ENCODE measurements around the gene FRMD4B. TPM values are rescaled to one million over a fixed set of nuclear protein-coding genes. Genes with fewer than 3 reads are reported as not detected.
A peak's percentile ranks its signal among the peaks of the same experiment; 100 is the strongest.

FRMD4B gene
- total RNA-seq, 1 experiment from 2014 or later, result 0.90 TPM

DNA sequence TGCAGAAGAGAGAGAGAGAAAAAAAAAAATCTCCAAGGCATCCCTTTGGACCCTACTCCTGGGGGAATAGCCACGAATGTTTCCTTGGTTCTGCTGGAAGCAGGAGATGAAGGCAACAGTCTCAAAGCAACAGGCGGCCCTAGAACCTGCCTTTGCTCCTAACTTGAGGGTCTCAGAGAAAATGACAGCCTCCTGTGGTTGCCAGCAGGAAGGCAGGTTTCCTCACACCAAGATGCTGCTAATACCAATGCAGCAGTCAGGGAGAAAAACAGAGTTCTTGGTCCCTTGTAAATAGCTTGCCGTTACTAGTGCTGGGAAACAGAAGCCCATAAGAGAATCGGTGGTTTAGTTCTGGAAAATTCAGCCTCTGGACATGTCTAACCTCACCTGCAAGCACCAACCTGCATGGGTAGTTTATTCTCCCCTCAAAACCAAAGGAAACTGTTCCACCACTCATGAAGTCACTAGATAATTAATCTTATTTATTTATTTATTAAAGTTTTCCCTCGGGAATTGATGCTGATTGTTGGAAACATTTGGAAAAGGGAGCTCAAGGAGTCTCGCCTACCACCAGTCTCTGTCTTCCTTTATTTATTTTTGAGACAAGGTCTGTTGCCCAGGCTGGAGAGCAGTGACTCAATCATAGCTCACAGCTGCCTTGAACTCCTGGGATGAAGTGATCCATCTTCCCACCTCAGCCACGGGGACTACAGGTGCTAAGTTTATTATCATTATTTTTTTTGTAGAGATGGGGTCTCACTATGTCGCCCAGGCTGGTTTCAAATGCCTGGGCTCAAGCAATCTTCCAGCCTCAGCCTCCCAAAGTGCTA lies 883 bp upstream of the FRMD4B start:
- ATAC-seq (0 out of 2 replicates have a peak, but pooled peaks have one; percentile 42), DNase-seq (ENCODE audit: low read depth, low spot score) (no peak)
- Histone ChIP-seq H3K4me1 (ENCODE audit: control insufficient read depth, insufficient read depth, low read length) (no peaks in the 10 kb centered on the region), H3K9me3 (ENCODE audit: control insufficient read depth, insufficient read depth, low read depth, low read length) (no peaks in the 10 kb centered on the region), H3K4me3 (ENCODE audit: low read depth in 2 of 2, low read length in 2 of 2) (peak overlapping the region; percentile 36 to 38; a peak in 2 of 4 replicates), H3K27me3 (ENCODE audit: control insufficient read depth, insufficient read depth, low read length) (peaks cover 12% of the 10 kb centered on the region), H3K36me3 (ENCODE audit: control insufficient read depth, insufficient read depth, low read length) (no peaks in the 10 kb centered on the region), H3K27ac (ENCODE audit: low read length) (no peak overlapping the region)
- BruUV-seq (replicated peaks), result no TSS peak
- ChIA-PET POLR2A (no interaction called here), CTCF (interaction anchor here (0.6 kb wide), 1 partner anchor 83 kb away, joined by 13 read pairs; no protein-coding TSS in a partner anchor)
- in situ Hi-C loops (cut with HindIII; ENCODE audit: low pct_unique_long_range_greater_than_20kb, low sequenced_read_pairs) (no loop called here), intact Hi-C loops (cut with micrococcal nuclease; ENCODE audit: unreplicated experiment) (no loop called here)
- no peak for TF ChIP-seq SIN3A (IDR thresholded peaks at IDR 0.05; ENCODE audit: borderline replicate concordance, insufficient read depth, low read depth, low read length)
- no peak for TF ChIP-seq POLR2AphosphoS5 (IDR thresholded peaks at IDR 0.05; ENCODE audit: low read depth, low read length)
- TF ChIP-seq, protein P1, sequence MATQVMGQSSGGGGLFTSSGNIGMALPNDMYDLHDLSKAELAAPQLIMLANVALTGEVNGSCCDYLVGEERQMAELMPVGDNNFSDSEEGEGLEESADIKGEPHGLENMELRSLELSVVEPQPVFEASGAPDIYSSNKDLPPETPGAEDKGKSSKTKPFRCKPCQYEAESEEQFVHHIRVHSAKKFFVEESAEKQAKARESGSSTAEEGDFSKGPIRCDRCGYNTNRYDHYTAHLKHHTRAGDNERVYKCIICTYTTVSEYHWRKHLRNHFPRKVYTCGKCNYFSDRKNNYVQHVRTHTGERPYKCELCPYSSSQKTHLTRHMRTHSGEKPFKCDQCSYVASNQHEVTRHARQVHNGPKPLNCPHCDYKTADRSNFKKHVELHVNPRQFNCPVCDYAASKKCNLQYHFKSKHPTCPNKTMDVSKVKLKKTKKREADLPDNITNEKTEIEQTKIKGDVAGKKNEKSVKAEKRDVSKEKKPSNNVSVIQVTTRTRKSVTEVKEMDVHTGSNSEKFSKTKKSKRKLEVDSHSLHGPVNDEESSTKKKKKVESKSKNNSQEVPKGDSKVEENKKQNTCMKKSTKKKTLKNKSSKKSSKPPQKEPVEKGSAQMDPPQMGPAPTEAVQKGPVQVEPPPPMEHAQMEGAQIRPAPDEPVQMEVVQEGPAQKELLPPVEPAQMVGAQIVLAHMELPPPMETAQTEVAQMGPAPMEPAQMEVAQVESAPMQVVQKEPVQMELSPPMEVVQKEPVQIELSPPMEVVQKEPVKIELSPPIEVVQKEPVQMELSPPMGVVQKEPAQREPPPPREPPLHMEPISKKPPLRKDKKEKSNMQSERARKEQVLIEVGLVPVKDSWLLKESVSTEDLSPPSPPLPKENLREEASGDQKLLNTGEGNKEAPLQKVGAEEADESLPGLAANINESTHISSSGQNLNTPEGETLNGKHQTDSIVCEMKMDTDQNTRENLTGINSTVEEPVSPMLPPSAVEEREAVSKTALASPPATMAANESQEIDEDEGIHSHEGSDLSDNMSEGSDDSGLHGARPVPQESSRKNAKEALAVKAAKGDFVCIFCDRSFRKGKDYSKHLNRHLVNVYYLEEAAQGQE (IDR thresholded peaks at IDR 0.05; ENCODE audit: insufficient read depth in 1 of 2, low read depth in 2 of 2, low read length in 1 of 2), result no peak
- no peak for TF ChIP-seq TCF7L2 (IDR thresholded peaks at IDR 0.05; ENCODE audit: low read depth, low read length)
- TF ChIP-seq, protein P2, sequence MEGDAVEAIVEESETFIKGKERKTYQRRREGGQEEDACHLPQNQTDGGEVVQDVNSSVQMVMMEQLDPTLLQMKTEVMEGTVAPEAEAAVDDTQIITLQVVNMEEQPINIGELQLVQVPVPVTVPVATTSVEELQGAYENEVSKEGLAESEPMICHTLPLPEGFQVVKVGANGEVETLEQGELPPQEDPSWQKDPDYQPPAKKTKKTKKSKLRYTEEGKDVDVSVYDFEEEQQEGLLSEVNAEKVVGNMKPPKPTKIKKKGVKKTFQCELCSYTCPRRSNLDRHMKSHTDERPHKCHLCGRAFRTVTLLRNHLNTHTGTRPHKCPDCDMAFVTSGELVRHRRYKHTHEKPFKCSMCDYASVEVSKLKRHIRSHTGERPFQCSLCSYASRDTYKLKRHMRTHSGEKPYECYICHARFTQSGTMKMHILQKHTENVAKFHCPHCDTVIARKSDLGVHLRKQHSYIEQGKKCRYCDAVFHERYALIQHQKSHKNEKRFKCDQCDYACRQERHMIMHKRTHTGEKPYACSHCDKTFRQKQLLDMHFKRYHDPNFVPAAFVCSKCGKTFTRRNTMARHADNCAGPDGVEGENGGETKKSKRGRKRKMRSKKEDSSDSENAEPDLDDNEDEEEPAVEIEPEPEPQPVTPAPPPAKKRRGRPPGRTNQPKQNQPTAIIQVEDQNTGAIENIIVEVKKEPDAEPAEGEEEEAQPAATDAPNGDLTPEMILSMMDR (IDR thresholded peaks at IDR 0.05), result no peak

DNA sequence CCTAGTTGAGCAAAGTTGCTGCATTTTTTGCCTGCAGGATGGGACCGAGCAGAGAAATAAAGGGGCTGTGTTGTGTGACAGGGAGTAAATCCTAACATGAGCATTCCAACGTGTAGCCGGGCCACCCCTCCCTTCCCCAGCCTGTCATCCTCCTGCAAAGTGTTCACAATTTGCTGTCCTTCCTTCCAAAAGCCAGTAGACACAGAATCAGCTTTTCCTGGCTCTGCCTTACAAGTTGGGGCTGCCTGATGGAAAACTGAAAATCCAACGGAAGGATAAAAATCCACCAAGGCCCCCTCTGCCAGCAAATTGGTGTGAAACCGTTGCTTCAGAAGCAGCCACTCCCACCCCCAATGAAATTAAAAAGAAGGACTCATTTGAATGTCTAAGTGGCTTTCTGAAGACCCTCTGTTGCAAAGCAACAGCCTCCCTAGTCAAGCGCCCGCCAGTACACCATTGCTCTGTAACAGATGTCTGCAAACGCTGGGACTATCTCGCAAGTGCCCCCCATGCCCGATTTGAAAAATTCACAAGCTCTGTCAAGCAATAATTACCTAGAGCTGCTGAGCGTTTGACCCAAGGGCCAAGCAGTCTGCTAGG lies 665 bp downstream of the FRMD4B start:
- BruUV-seq (replicated peaks), result no TSS peak
- POLR2A ChIA-PET, result no interaction called here
- in situ Hi-C loops (cut with HindIII; ENCODE audit: low pct_unique_long_range_greater_than_20kb, low sequenced_read_pairs), result no loop called here

More for the DNA sequence above, 665 bp downstream of the FRMD4B start:
- Histone ChIP-seq H3K4me1 (ENCODE audit: control insufficient read depth, insufficient read depth, low read length) (no peaks in the 10 kb centered on the region), H3K27ac (ENCODE audit: low read length) (no peak overlapping the region), H3K4me3 (ENCODE audit: low read depth in 2 of 2, low read length in 2 of 2) (peak overlapping the region; percentile 36 to 38), H3K36me3 (ENCODE audit: control insufficient read depth, insufficient read depth, low read length) (no peaks in the 10 kb centered on the region), H3K9me3 (ENCODE audit: control insufficient read depth, insufficient read depth, low read depth, low read length) (no peaks in the 10 kb centered on the region), H3K27me3 (ENCODE audit: control insufficient read depth, insufficient read depth, low read length) (peaks cover 12% of the 10 kb centered on the region)
- intact Hi-C loops (cut with micrococcal nuclease; ENCODE audit: unreplicated experiment), result no loop called here
- CTCF ChIA-PET, result interaction anchor here (0.6 kb wide), 1 partner anchor 200 kb away, joined by 4 read pairs; no protein-coding TSS in a partner anchor
- DNase-seq (ENCODE audit: low read depth, low spot score), result no peak
- no peak for ATAC-seq
- TF ChIP-seq, protein P2 (IDR thresholded peaks at IDR 0.05), result no peak
- TF ChIP-seq TCF7L2 (IDR thresholded peaks at IDR 0.05; ENCODE audit: low read depth, low read length), result no peak
- TF ChIP-seq, protein P1 (IDR thresholded peaks at IDR 0.05; ENCODE audit: insufficient read depth in 1 of 2, low read depth in 2 of 2, low read length in 1 of 2), result no peak
- TF ChIP-seq POLR2AphosphoS5 (IDR thresholded peaks at IDR 0.05; ENCODE audit: low read depth, low read length), result no peak
- no peak for TF ChIP-seq SIN3A (IDR thresholded peaks at IDR 0.05; ENCODE audit: borderline replicate concordance, insufficient read depth, low read depth, low read length)
